ENCODE measurements around the gene EPB41L2.
"Not testable (repeated sequence)": the region's sequence is repeated elsewhere in the genome, so short reads cannot be mapped to it uniquely, and the experiment has no call there.

EPB41L2 gene

GRCh38 chr6:131013495-131013894, 49.5 kb downstream of the EPB41L2 start:
- no peak for TF ChIP-seq ZNF274 (IDR thresholded peaks at IDR 0.05; ENCODE audit: low read depth, low read length)
- H3K4me3 ChIP-seq (ENCODE audit: low read length), result no peak overlapping the region

GRCh38 chr6:131009790-131010189, 53.3 kb downstream of the EPB41L2 start:
- H3K4me3 ChIP-seq (ENCODE audit: low read length), result no peak overlapping the region
- no peak for TF ChIP-seq ZNF274 (IDR thresholded peaks at IDR 0.05; ENCODE audit: low read depth, low read length)

GRCh38 chr6:131008965-131009364, 54.1 kb downstream of the EPB41L2 start:
- H3K4me3 ChIP-seq (ENCODE audit: low read length), result not testable (repeated sequence)

GRCh38 chr6:131007964-131008363, 55.1 kb downstream of the EPB41L2 start:
- not testable (repeated sequence) for H3K4me3 ChIP-seq (ENCODE audit: low read length)

- H3K4me3 ChIP-seq (ENCODE audit: low read length), result no peak overlapping the region
- no peak for TF ChIP-seq ZNF274 (IDR thresholded peaks at IDR 0.05; ENCODE audit: low read depth, low read length)
Measured at GRCh38 chr6:131007286-131007685, 55.8 kb downstream of the EPB41L2 start.

- no peak for TF ChIP-seq ZNF274 (IDR thresholded peaks at IDR 0.05; ENCODE audit: low read depth, low read length)
- H3K4me3 ChIP-seq (ENCODE audit: low read length), result no peak overlapping the region
Measured at GRCh38 chr6:131005439-131006016, 57.5 kb downstream of the EPB41L2 start.

- TF ChIP-seq ZNF274 (IDR thresholded peaks at IDR 0.05; ENCODE audit: low read depth, low read length), result no peak
- H3K4me3 ChIP-seq (ENCODE audit: low read length), result no peak overlapping the region
Measured at GRCh38 chr6:131004936-131005335, 58.1 kb downstream of the EPB41L2 start.

- TF ChIP-seq ZNF274 (IDR thresholded peaks at IDR 0.05; ENCODE audit: low read depth, low read length), result no peak
- H3K4me3 ChIP-seq (ENCODE audit: low read length), result no peak overlapping the region
Measured at GRCh38 chr6:131004387-131004755, 58.7 kb downstream of the EPB41L2 start.

GRCh38 chr6:131003488-131004386, 59.3 kb downstream of the EPB41L2 start:
- no peak for TF ChIP-seq ZNF274 (IDR thresholded peaks at IDR 0.05; ENCODE audit: low read depth, low read length)
- H3K4me3 ChIP-seq (ENCODE audit: low read length), result no peak overlapping the region

- no peak for TF ChIP-seq ZNF274 (IDR thresholded peaks at IDR 0.05; ENCODE audit: low read depth, low read length)
- no peak overlapping the region for H3K4me3 ChIP-seq (ENCODE audit: low read length)
Measured at GRCh38 chr6:131002661-131002980, 60.4 kb downstream of the EPB41L2 start.

GRCh38 chr6:131001945-131002660, 60.9 kb downstream of the EPB41L2 start:
- no peak for TF ChIP-seq ZNF274 (IDR thresholded peaks at IDR 0.05; ENCODE audit: low read depth, low read length)
- H3K4me3 ChIP-seq (ENCODE audit: low read length), result no peak overlapping the region

- no peak for TF ChIP-seq ZNF274 (IDR thresholded peaks at IDR 0.05; ENCODE audit: low read depth, low read length)
- no peak overlapping the region for H3K4me3 ChIP-seq (ENCODE audit: low read length)
Measured at GRCh38 chr6:131001111-131001736, 61.8 kb downstream of the EPB41L2 start.

GRCh38 chr6:131000544-131000943, 62.5 kb downstream of the EPB41L2 start:
- no peak for TF ChIP-seq ZNF274 (IDR thresholded peaks at IDR 0.05; ENCODE audit: low read depth, low read length)
- H3K4me3 ChIP-seq (ENCODE audit: low read length), result no peak overlapping the region

- no peak for TF ChIP-seq ZNF274 (IDR thresholded peaks at IDR 0.05; ENCODE audit: low read depth, low read length)
- H3K4me3 ChIP-seq (ENCODE audit: low read length), result no peak overlapping the region
Measured at GRCh38 chr6:130997061-130997753, 65.8 kb downstream of the EPB41L2 start.
